K562 (cell line): ENCODE results near the gene ICAM2. TPM values are rescaled to one million over a fixed set of nuclear protein-coding genes. Genes with fewer than 3 reads are reported as not detected.
A peak's percentile ranks its signal among the peaks of the same experiment; 100 is the strongest.

Source experiments
- ATAC-seq: fragments of 200-7000 bp; cut with Tn5 transposase; 3 replicates; pipeline ENCODE4 v1.9.1; 2020; ENCODE audit warnings: moderate library complexity
- BruUV-seq: library from RNA; stranded (reverse); fragments of 400-500 nt; replicated peaks from 2 replicates; lab custom pipeline; 2021; lab: Mats Ljungman, UMichigan
- CTCF ChIA-PET: fragments of 300-600 bp; formaldehyde crosslinking; extraction: SDS; loops from one replicate; lab custom pipeline; 2021; ENCODE audit warnings: low intra/inter-chr PET ratio; lab: Yijun Ruan, JAX
- POLR2A ChIA-PET: fragments of 300-600, 350-650 bp; sonication (Branson Sonifier 250); formaldehyde crosslinking; extraction: SDS; loops from one replicate; lab custom pipeline; 2021; ENCODE audit warnings: antibody characterized with exemption, inconsistent platforms; lab: Yijun Ruan, JAX
- DNase-seq, 4 experiments: peaks; one replicate each; pipeline versions ENCODE4 v3.0.0 to v3.0.0-alpha.2; 2011 to 2018; ENCODE audit warnings: low spot score in 3 of 4, mixed read lengths in 3 of 4; ENCODE audit errors: extremely low read depth in 1 of 4
- FAIRE-seq: peaks from 2 replicates; lab custom pipeline; 2011; peaks lifted over from hg19 to GRCh38; lab: Jason Lieb, UNC
- H2AFZ ChIP-seq: 2 replicates; pipeline ENCODE4 v1.6.0; 2011; ENCODE audit warnings: low read depth, low read length, control low read depth, inconsistent platforms
- H3K27ac ChIP-seq: fragments of 200-600 bp; 3 replicates; pipeline ENCODE4 v1.8.0; 2011; ENCODE audit warnings: low read depth, mild to moderate bottlenecking, control low read depth, inconsistent platforms, low read length, moderate library complexity, mixed read lengths; ENCODE audit errors: extremely low read depth
- H3K27me3 ChIP-seq, 2 experiments: fragments of 300-600 bp in 1 of 2; 2 replicates in 1 of 2; 3 replicates in 1 of 2; pipeline versions ENCODE4 v1.6.0 to v1.8.0; 2011; ENCODE audit warnings: inconsistent platforms in 2 of 2, low read length in 2 of 2, mild to moderate bottlenecking in 1 of 2, mixed read lengths in 1 of 2, moderate library complexity in 1 of 2; ENCODE audit not compliant: control insufficient read depth in 2 of 2, insufficient read depth in 2 of 2
- H3K36me3 ChIP-seq: fragments of 300-600 bp; 3 replicates; pipeline ENCODE4 v1.8.0; 2011; ENCODE audit warnings: mild to moderate bottlenecking, low read length, inconsistent platforms; ENCODE audit not compliant: control insufficient read depth, insufficient read depth
- H3K4me1 ChIP-seq, 2 experiments: fragments of 200-600 bp in 1 of 2; replicated peaks in 1 of 2; 2 replicates in 1 of 2; 3 replicates in 1 of 2; pipeline versions ENCODE4 v1.5.1 to v1.8.0; 2011; ENCODE audit warnings: inconsistent platforms in 2 of 2, low read length in 2 of 2, mild to moderate bottlenecking in 1 of 2, mixed read lengths in 1 of 2, moderate library complexity in 1 of 2; ENCODE audit not compliant: control insufficient read depth in 2 of 2, insufficient read depth in 2 of 2
- H3K4me2 ChIP-seq: 2 replicates; pipeline ENCODE4 v1.6.1; 2011; ENCODE audit warnings: low read length, control low read depth, inconsistent platforms, mixed read lengths; ENCODE audit not compliant: insufficient read depth
- H3K4me3 ChIP-seq: fragments of 200-600 bp; sonication (generic), shearing (Covaris generic); 2 replicates; pipeline ENCODE4 v1.5.1; 2016; ENCODE audit warnings: control low read depth, inconsistent platforms
- H3K79me2 ChIP-seq: fragments of 200-600 bp; 3 replicates; pipeline ENCODE4 v1.8.0; 2011; ENCODE audit warnings: low read length, inconsistent platforms; ENCODE audit not compliant: control insufficient read depth, insufficient read depth
- H3K9ac ChIP-seq, 2 experiments: 2 replicates each; pipeline versions ENCODE4 v1.6.0 to v1.6.1; 2011; ENCODE audit warnings: low read depth in 2 of 2, low read length in 2 of 2, control low read depth in 1 of 2, inconsistent platforms in 1 of 2, mild to moderate bottlenecking in 1 of 2, mixed read lengths in 1 of 2; ENCODE audit not compliant: insufficient read depth in 1 of 2
- H3K9me1 ChIP-seq: one replicate; pipeline ENCODE4 v1.6.0; 2011; ENCODE audit warnings: inconsistent platforms, mild to moderate bottlenecking, low read length, moderate library complexity; ENCODE audit not compliant: control insufficient read depth, insufficient read depth
- H3K9me3 ChIP-seq: replicated peaks from 2 replicates; pipeline ENCODE4 v1.5.1; 2011; ENCODE audit warnings: low read depth, low read length, inconsistent platforms; ENCODE audit not compliant: control insufficient read depth, insufficient read depth
- H4K20me1 ChIP-seq: replicated peaks from 2 replicates; pipeline ENCODE4 v1.6.1; 2011; ENCODE audit warnings: low read length, inconsistent platforms, mixed read lengths; ENCODE audit not compliant: control insufficient read depth, insufficient read depth
- CBX8 ChIP-seq: fragments of 200-600 bp; sonication (generic); IDR thresholded peaks from 2 replicates; pipeline ENCODE4 v1.6.1; 2012; ENCODE audit warnings: borderline replicate concordance, mixed run types, low read depth, mild to moderate bottlenecking, moderate library complexity, mixed read lengths, low read length, control low read depth, inconsistent platforms; ENCODE audit not compliant: poor library complexity, severe bottlenecking; ENCODE audit errors: extremely low read depth
- HDAC8 ChIP-seq: fragments of 450-650 bp; IDR thresholded peaks from 2 replicates; pipeline ENCODE4 v1.6.1; 2016; ENCODE audit warnings: mild to moderate bottlenecking, missing genetic modification characterization, moderate library complexity, missing compliant biosample characterization
- HNRNPLL ChIP-seq: fragments of 200-400 bp; formaldehyde crosslinking; IDR thresholded peaks from 2 replicates; pipeline ENCODE4 v1.6.1; 2017; ENCODE audit warnings: low read length, low read depth, mild to moderate bottlenecking; ENCODE audit not compliant: poor library complexity, severe bottlenecking
- L3MBTL2 ChIP-seq: fragments of 450-650 bp; IDR thresholded peaks from 2 replicates; pipeline ENCODE4 v1.6.1; 2016; ENCODE audit warnings: mild to moderate bottlenecking, moderate library complexity
- MIER1 ChIP-seq: fragments of 450-650 bp; IDR thresholded peaks from 2 replicates; pipeline ENCODE4 v1.6.1; 2016; ENCODE audit warnings: antibody characterized with exemption, mild to moderate bottlenecking, low read depth
- MYC ChIP-seq, 2 experiments: fragments of 250-450 bp in 1 of 2; sonication (Bioruptor Pico) in 1 of 2; IDR thresholded peaks; 2 replicates each; pipeline versions ENCODE4 v1.5.1 to v1.6.1; 2012 to 2021; ENCODE audit warnings: low read depth in 2 of 2, borderline replicate concordance in 1 of 2, improper control_type of control experiment in 1 of 2, low read length in 1 of 2, mild to moderate bottlenecking in 1 of 2, moderate library complexity in 1 of 2
- NFYB ChIP-seq: IDR thresholded peaks from 2 replicates; pipeline ENCODE4 v1.6.1; 2011; ENCODE audit warnings: mild to moderate bottlenecking, moderate library complexity; ENCODE audit not compliant: insufficient read length; ENCODE audit errors: extremely low read depth
- PURB ChIP-seq: sonication (generic); formaldehyde crosslinking; IDR thresholded peaks from 2 replicates; pipeline ENCODE4 v1.9.0; 2021; ENCODE audit warnings: low read depth, mild to moderate bottlenecking, missing genetic modification reagents
- SMAD2 ChIP-seq: fragments of 150-350 bp; IDR thresholded peaks from 2 replicates; pipeline ENCODE4 v1.6.1; 2014; ENCODE audit warnings: low read depth, mild to moderate bottlenecking, low read length
- STAG1 ChIP-seq: sonication (generic); formaldehyde crosslinking; IDR thresholded peaks from 2 replicates; pipeline ENCODE4 v1.5.0; 2020; ENCODE audit warnings: missing genetic modification reagents, borderline replicate concordance
- TFE3 ChIP-seq: fragments of 450-650 bp; formaldehyde crosslinking; IDR thresholded peaks from 2 replicates; pipeline ENCODE4 v1.4.0; 2020; ENCODE audit warnings: mild to moderate bottlenecking, mixed read lengths
- ZC3H8 ChIP-seq: fragments of 450-650 bp; IDR thresholded peaks from 2 replicates; pipeline ENCODE4 v1.6.1; 2017
- ZNF232 ChIP-seq: sonication (generic); formaldehyde crosslinking; IDR thresholded peaks from 2 replicates; pipeline ENCODE4 v1.8.0; 2022; ENCODE audit warnings: mild to moderate bottlenecking, missing genetic modification reagents
- WGBS: fragments of 100-300 bp; shearing (Covaris generic); methylation state at CpG from one replicate; pipeline ENCODE4 v1.1.6; 2016; ENCODE audit warnings: low coverage, mixed read lengths; ENCODE audit not compliant: insufficient coverage; ENCODE audit errors: missing lambda C conversion rate; 5-methylcytosine and 5-hydroxymethylcytosine counted together
- in situ Hi-C: fragments of 300-500 bp; cut with MboI; formaldehyde crosslinking; loops from 4 replicates; pipeline ENCODE4 v1.15.0; 2018; ENCODE audit warnings: inconsistent platforms, mixed read lengths
- intact Hi-C: fragments of 100-400 bp; cut with micrococcal nuclease; formaldehyde crosslinking; loops from 2 replicates; pipeline ENCODE4 v1.14.2; 2022
- polyA plus RNA-seq, 8 experiments: library from polyadenylated mRNA; depleted of rRNA in 4 of 8; stranded (reverse) in 5 of 8; unstranded in 3 of 8; fragments of >200 nt; fragmentation: Nextera tagmentation in 2 of 8; fragmentation: Illumina TruSeq in 1 of 8; extraction: Ambion mirVana in 2 of 8; extraction: Trizol in 1 of 8; gene quantifications; 2 replicates each; pipeline versions ENCODE4 v1.2.1 to v1.2.3, GENCODE V29; 2011 to 2014; ENCODE audit warnings: inconsistent platforms in 1 of 8, missing spikeins in 1 of 8
- total RNA-seq, 7 experiments: library from RNA; depleted of rRNA in 6 of 7; stranded (reverse); fragments of >200 nt in 6 of 7; fragmentation: Illumina TruSeq in 2 of 7; extraction: Trizol in 2 of 7; gene quantifications; 2 replicates each; pipeline versions ENCODE4 v1.2.1 to v1.2.3, GENCODE V29; 2011 to 2021; ENCODE audit warnings: low replicate concordance in 1 of 7
- TF ChIP-seq, protein P1 (sequence below): IDR thresholded peaks from 3 replicates; pipeline ENCODE4 v1.6.1; 2011; ENCODE audit warnings: borderline replicate concordance, mild to moderate bottlenecking; ENCODE audit not compliant: insufficient read length, insufficient read depth
- TF ChIP-seq, protein P2 (sequence below): sonication (generic); formaldehyde crosslinking; IDR thresholded peaks from 2 replicates; pipeline ENCODE4 v1.5.0; 2020; ENCODE audit warnings: missing genetic modification reagents
- TF ChIP-seq, protein P3 (sequence below), 3 experiments: fragments of 200-800 bp in 1 of 3; sonication (Bioruptor generic) in 1 of 3; sonication (generic) in 1 of 3; formaldehyde crosslinking in 1 of 3; IDR thresholded peaks; 2 replicates each; pipeline versions ENCODE4 v1.6.1 to v1.8.0; 2016 to 2022; ENCODE audit warnings: mild to moderate bottlenecking in 2 of 3, missing compliant biosample characterization in 2 of 3, missing genetic modification characterization in 2 of 3, missing genetic modification reagents in 1 of 3

The ICAM2 gene
- total and polyA plus RNA-seq, 9 of the 15 experiments (the other 6 are each of a cell fraction or from before 2014, with no cell fraction given): 37.9 to 89.4 (median 60.6) TPM

- no TSS peak for BruUV-seq
- H3K4me2 ChIP-seq: no peak overlapping the region; the same call in 1 of the 2 replicates
- H3K79me2 ChIP-seq: no peaks in the 10 kb centered on the region
- WGBS: 32% methylated on average over 19 of the region's 19 CpGs
- in situ Hi-C loops (no loop called here), intact Hi-C loops (no loop called here)
- no peaks in the 10 kb centered on the region for H3K36me3 ChIP-seq
- H3K9me1 ChIP-seq: peaks cover 2% of the 10 kb centered on the region
- no peak for FAIRE-seq
- 0 out of 4 replicates have a peak overlapping the region, but pooled peaks of 1 of the 2 experiments have one; percentile 4 for H3K9ac ChIP-seq
- H2AFZ ChIP-seq: peak overlapping the region; percentile 60
- H3K4me3 ChIP-seq: no peak overlapping the region
- peaks cover 2 to 27% of the 10 kb centered on the region in 2 experiments; a peak in 4 of 5 replicates for H3K27me3 ChIP-seq
- no peaks in the 10 kb centered on the region for H3K9me3 ChIP-seq
- peaks cover 5 to 16% of the 10 kb centered on the region in 2 experiments; a peak in 4 of 5 replicates for H3K4me1 ChIP-seq
- ChIA-PET POLR2A (interaction anchor here (1.0 to 1.7 kb wide), 3 partner anchors 9 to 29 kb away, joined by 3 to 6 read pairs (median 5); no protein-coding TSS in a partner anchor), CTCF (no interaction called here)
- H3K27ac ChIP-seq: no peak overlapping the region
- DNase-seq: peak in 2 of 4 experiments; percentile 19 to 32
- no peaks in the 10 kb centered on the region for H4K20me1 ChIP-seq
- peak; percentile 70 for ATAC-seq
- TF ChIP-seq PURB (CRISPR knock-in tag) (no peak), MYC (IDR thresholded peaks at IDR 0.05; ENCODE audit: low read depth, low read length) (peak; percentile 64), MYC (CRISPR knock-in tag; IDR thresholded peaks at IDR 0.05; ENCODE audit: borderline replicate concordance, low read depth) (no peak; the same call in 1 of the 2 replicates), ZNF232 (0 out of 2 replicates have a peak, but pooled peaks have one; percentile 53), STAG1 (CRISPR knock-in tag) (no peak), CBX8 (no peak), TFE3 (no peak), HDAC8 (tag) (no peak), ZC3H8 (no peak), NFYB (no peak), HNRNPLL (no peak), L3MBTL2 (peak; percentile 78), SMAD2 (no peak), MIER1 (no peak)
- TF ChIP-seq, protein P1, sequence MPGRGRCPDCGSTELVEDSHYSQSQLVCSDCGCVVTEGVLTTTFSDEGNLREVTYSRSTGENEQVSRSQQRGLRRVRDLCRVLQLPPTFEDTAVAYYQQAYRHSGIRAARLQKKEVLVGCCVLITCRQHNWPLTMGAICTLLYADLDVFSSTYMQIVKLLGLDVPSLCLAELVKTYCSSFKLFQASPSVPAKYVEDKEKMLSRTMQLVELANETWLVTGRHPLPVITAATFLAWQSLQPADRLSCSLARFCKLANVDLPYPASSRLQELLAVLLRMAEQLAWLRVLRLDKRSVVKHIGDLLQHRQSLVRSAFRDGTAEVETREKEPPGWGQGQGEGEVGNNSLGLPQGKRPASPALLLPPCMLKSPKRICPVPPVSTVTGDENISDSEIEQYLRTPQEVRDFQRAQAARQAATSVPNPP: no peak
- TF ChIP-seq, protein P2, sequence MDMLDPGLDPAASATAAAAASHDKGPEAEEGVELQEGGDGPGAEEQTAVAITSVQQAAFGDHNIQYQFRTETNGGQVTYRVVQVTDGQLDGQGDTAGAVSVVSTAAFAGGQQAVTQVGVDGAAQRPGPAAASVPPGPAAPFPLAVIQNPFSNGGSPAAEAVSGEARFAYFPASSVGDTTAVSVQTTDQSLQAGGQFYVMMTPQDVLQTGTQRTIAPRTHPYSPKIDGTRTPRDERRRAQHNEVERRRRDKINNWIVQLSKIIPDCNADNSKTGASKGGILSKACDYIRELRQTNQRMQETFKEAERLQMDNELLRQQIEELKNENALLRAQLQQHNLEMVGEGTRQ (CRISPR knock-in tag): peak; percentile 78
- TF ChIP-seq, protein P3, sequence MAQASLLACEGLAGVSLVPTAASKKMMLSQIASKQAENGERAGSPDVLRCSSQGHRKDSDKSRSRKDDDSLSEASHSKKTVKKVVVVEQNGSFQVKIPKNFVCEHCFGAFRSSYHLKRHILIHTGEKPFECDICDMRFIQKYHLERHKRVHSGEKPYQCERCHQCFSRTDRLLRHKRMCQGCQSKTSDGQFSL (CRISPR knock-in tag; IDR thresholded peaks at IDR 0.05): no peak
- TF ChIP-seq, protein P3 (tag; IDR thresholded peaks at IDR 0.05): no peak
Observed at GRCh38 chr17:63967953-63968352, 52.5 kb downstream of the ICAM2 start.
